Coronary artery (tissue), 2 donors: ENCODE data around the gene NECAB3.
"Not testable (repeated sequence)": the region's sequence is repeated elsewhere in the genome, so short reads cannot be mapped to it uniquely, and the experiment has no call there.

Experiments used
- DNase-seq: peaks from one replicate; pipeline ENCODE4 v3.0.0-alpha.2; 2017; ENCODE audit warnings: low spot score
- H3K27ac ChIP-seq, 2 donors: fragments of 200-600 bp; sonication (generic); one replicate each; pipeline ENCODE4 v1.5.1; 2016 to 2019
- H3K4me3 ChIP-seq: fragments of 200-600 bp; sonication (generic); 2 replicates; pipeline ENCODE4 v1.5.1; 2016; ENCODE audit warnings: mild to moderate bottlenecking, moderate library complexity
- CTCF ChIP-seq: fragments of 200-600 bp; sonication (generic); IDR thresholded peaks from one replicate; pipeline ENCODE4 v1.5.1; 2019; ENCODE audit warnings: antibody characterized with exemption

NECAB3 gene

GRCh38 chr20:33704197-33704924, 30.1 kb upstream of the NECAB3 start:
- no peak for DNase-seq

GRCh38 chr20:33703498-33704137, 29.4 kb upstream of the NECAB3 start:
- Histone ChIP-seq H3K27ac (no peak overlapping the region), H3K4me3 (no peak overlapping the region)
- TF ChIP-seq CTCF: no peak
- DNase-seq: no peak

More at GRCh38 chr20:33704197-33704924, 30.1 kb upstream of the NECAB3 start:
- H3K4me3 ChIP-seq: no peak overlapping the region
- no peak for TF ChIP-seq CTCF
- no peak overlapping the region for H3K27ac ChIP-seq

- Histone ChIP-seq H3K27ac (no peak overlapping the region), H3K4me3 (no peak overlapping the region)
- TF ChIP-seq CTCF: no peak
- DNase-seq: no peak
Observed at GRCh38 chr20:33702861-33703260, 28.6 kb upstream of the NECAB3 start.

- Histone ChIP-seq H3K27ac (no peak overlapping the region), H3K4me3 (no peak overlapping the region)
- no peak for DNase-seq
- TF ChIP-seq CTCF: no peak
Observed at GRCh38 chr20:33701629-33702450, 27.6 kb upstream of the NECAB3 start.

- not testable (repeated sequence) for DNase-seq, H3K27ac ChIP-seq, H3K4me3 ChIP-seq
Observed at GRCh38 chr20:33700696-33701441, 26.6 kb upstream of the NECAB3 start.

GRCh38 chr20:33698966-33699365, 24.7 kb upstream of the NECAB3 start:
- not testable (repeated sequence) for H3K27ac ChIP-seq, H3K4me3 ChIP-seq, DNase-seq

- DNase-seq: no peak
- Histone ChIP-seq H3K4me3 (no peak overlapping the region), H3K27ac (peak overlapping the region; percentile 57 to 79)
- TF ChIP-seq CTCF: no peak
Observed at GRCh38 chr20:33697129-33697528, 22.9 kb upstream of the NECAB3 start.
